ENCODE measurements around the gene PTPRN2. TPM values are rescaled to one million over a fixed set of nuclear protein-coding genes. Genes with fewer than 3 reads are reported as not detected.

PTPRN2 gene
- total and polyA plus RNA-seq, 9 of the 15 experiments (the other 6 are each of a cell fraction or from before 2014, with no cell fraction given) = not detected

- Histone ChIP-seq H2AFZ (ENCODE audit: low read depth, low read length) (no peak overlapping the region), H3K9me1 (ENCODE audit: control insufficient read depth, insufficient read depth, low read length) (no peaks in the 10 kb centered on the region), H3K27me3 (ENCODE audit: control insufficient read depth in 2 of 2, insufficient read depth in 2 of 2, low read length in 2 of 2) (peaks cover 16 to 38% of the 10 kb centered on the region in 2 experiments), H3K4me3 (no peak overlapping the region), H3K9me3 (replicated peaks; ENCODE audit: control insufficient read depth, insufficient read depth, low read depth, low read length) (no peaks in the 10 kb centered on the region), H3K9ac (ENCODE audit: insufficient read depth in 1 of 2, low read depth in 2 of 2, low read length in 2 of 2) (no peak overlapping the region), H4K20me1 (replicated peaks; ENCODE audit: control insufficient read depth, insufficient read depth, low read length) (no peaks in the 10 kb centered on the region; the same call in 1 of the 2 replicates), H3K4me2 (ENCODE audit: insufficient read depth, low read length) (no peak overlapping the region), H3K79me2 (ENCODE audit: control insufficient read depth, insufficient read depth, low read length) (no peaks in the 10 kb centered on the region), H3K27ac (ENCODE audit: extremely low read depth, low read depth, low read length) (no peak overlapping the region), H3K36me3 (ENCODE audit: control insufficient read depth, insufficient read depth, low read length) (no peaks in the 10 kb centered on the region), H3K4me1 (replicated peaks in 1 of 2; ENCODE audit: control insufficient read depth in 2 of 2, insufficient read depth in 2 of 2, low read length in 2 of 2) (peaks cover 0 to 6% of the 10 kb centered on the region in 2 experiments; a peak in 1 of 5 replicates)
- intact Hi-C loops (cut with micrococcal nuclease) (no loop called here), in situ Hi-C loops (cut with MboI) (no loop called here)
- ATAC-seq (no peak), FAIRE-seq (no peak), DNase-seq (ENCODE audit: extremely low read depth in 1 of 4, low spot score in 3 of 4) (no peak)
- ChIA-PET POLR2A (no interaction called here), CTCF (ENCODE audit: low intra/inter-chr PET ratio) (no interaction called here)
- no TSS peak for BruUV-seq (replicated peaks)
- under 1% methylated on average over 13 of the region's 13 CpGs for WGBS (ENCODE audit: insufficient coverage, low coverage, missing lambda C conversion rate)
- TF ChIP-seq ZFP36 (IDR thresholded peaks at IDR 0.05; ENCODE audit: low read depth, low read length, partially characterized antibody) = no peak
- no peak for TF ChIP-seq ZNF174 (CRISPR knock-in tag; IDR thresholded peaks at IDR 0.05)
- no peak for TF ChIP-seq ZNF75A (CRISPR knock-in tag; IDR thresholded peaks at IDR 0.05)
- no peak for TF ChIP-seq LARP7 (IDR thresholded peaks at IDR 0.05)
- TF ChIP-seq TRIM24 (IDR thresholded peaks at IDR 0.05) = no peak
- TF ChIP-seq TAF15 (IDR thresholded peaks at IDR 0.05; ENCODE audit: low read depth, low read length) = no peak
- no peak for TF ChIP-seq NCOA1 (IDR thresholded peaks at IDR 0.05; ENCODE audit: low read depth)
- no peak for TF ChIP-seq CBX1 (IDR thresholded peaks at IDR 0.05; ENCODE audit: low read depth)
- no peak for TF ChIP-seq CCAR2 (IDR thresholded peaks at IDR 0.05; ENCODE audit: low read depth, low read length)
Observed at GRCh38 chr7:157762824-157763223, 824.8 kb downstream of the PTPRN2 start.
